DOHH2 (cell line): ENCODE measurements around the gene NRROS.

Experiments
- H3F3A ChIP-seq: fragments of 200-600 bp; sonication (generic), shearing (Covaris generic); 2 replicates; pipeline ENCODE4 v1.6.0; 2016; ENCODE audit warnings: antibody characterized with exemption, mild to moderate bottlenecking; ENCODE audit not compliant: control insufficient read depth, insufficient read depth
- H3K27ac ChIP-seq: fragments of 200-600 bp; sonication (generic); 2 replicates; pipeline ENCODE4 v1.5.1; 2014; ENCODE audit warnings: low read depth, mild to moderate bottlenecking, low read length, moderate library complexity
- H3K27me3 ChIP-seq: fragments of 200-600 bp; sonication (generic); 2 replicates; pipeline ENCODE4 v1.6.1; 2014; ENCODE audit warnings: mild to moderate bottlenecking, low read length, mixed read lengths; ENCODE audit not compliant: control insufficient read depth
- H3K36me3 ChIP-seq: fragments of 200-600 bp; sonication (generic); 2 replicates; pipeline ENCODE4 v1.6.1; 2014; ENCODE audit warnings: mild to moderate bottlenecking, low read length, moderate library complexity, mixed read lengths; ENCODE audit not compliant: control insufficient read depth
- H3K4me1 ChIP-seq: fragments of 200-600 bp; sonication (generic); 2 replicates; pipeline ENCODE4 v1.6.1; 2014; ENCODE audit warnings: mild to moderate bottlenecking, low read length, mixed read lengths; ENCODE audit not compliant: control insufficient read depth
- H3K4me2 ChIP-seq: fragments of 200-600 bp; sonication (generic); 2 replicates; pipeline ENCODE4 v1.6.0; 2014; ENCODE audit warnings: mild to moderate bottlenecking, low read length, moderate library complexity
- H3K4me3 ChIP-seq: fragments of 200-600 bp; sonication (generic); 2 replicates; pipeline ENCODE4 v1.5.1; 2014; ENCODE audit warnings: mild to moderate bottlenecking, low read length, mixed read lengths
- H3K79me2 ChIP-seq: fragments of 200-600 bp; sonication (generic); 2 replicates; pipeline ENCODE4 v1.6.1; 2014; ENCODE audit warnings: mild to moderate bottlenecking, low read length, mixed read lengths; ENCODE audit not compliant: control insufficient read depth
- H3K9me2 ChIP-seq: fragments of 200-600 bp; sonication (generic); replicated peaks from 2 replicates; pipeline ENCODE4 v1.6.1; 2014; ENCODE audit warnings: mild to moderate bottlenecking, low read length, mixed read lengths; ENCODE audit not compliant: control insufficient read depth
- H3K9me3 ChIP-seq: fragments of 200-600 bp; sonication (generic); 2 replicates; pipeline ENCODE4 v1.6.1; 2014; ENCODE audit warnings: antibody characterized with exemption, low read length, mixed read lengths; ENCODE audit not compliant: control insufficient read depth, insufficient read depth
- H4K20me1 ChIP-seq: fragments of 200-600 bp; sonication (generic); 2 replicates; pipeline ENCODE4 v1.6.0; 2014; ENCODE audit warnings: low read depth, mild to moderate bottlenecking, antibody characterized with exemption, low read length, moderate library complexity; ENCODE audit not compliant: control insufficient read depth, insufficient read depth
- CTCF ChIP-seq: fragments of 200-600 bp; sonication (generic); IDR thresholded peaks from one replicate; pipeline ENCODE4 v1.5.1; 2014; ENCODE audit warnings: antibody characterized with exemption, mild to moderate bottlenecking, low read depth, low read length; ENCODE audit not compliant: poor library complexity, severe bottlenecking
- EZH2phosphoT487 ChIP-seq: fragments of 200-600 bp; sonication (generic); IDR thresholded peaks from 2 replicates; pipeline ENCODE4 v1.6.1; 2017; ENCODE audit warnings: borderline replicate concordance, mild to moderate bottlenecking, antibody characterized with exemption, low read length, moderate library complexity, mixed read lengths

The NRROS gene

GRCh38 chr3:196645897-196646665 is 6.6 kb downstream of the NRROS start:
- no peak overlapping the region for H3K27ac ChIP-seq
- no peaks in the 10 kb centered on the region for H4K20me1 ChIP-seq
- H3K4me3 ChIP-seq, result no peak overlapping the region
- H3K4me1 ChIP-seq, result peaks cover 24% of the 10 kb centered on the region
- H3K27me3 ChIP-seq, result peaks cover 50% of the 10 kb centered on the region
- H3K9me3 ChIP-seq, result no peaks in the 10 kb centered on the region
- no peaks in the 10 kb centered on the region for H3F3A ChIP-seq
- no peaks in the 10 kb centered on the region for H3K9me2 ChIP-seq
- H3K36me3 ChIP-seq, result no peaks in the 10 kb centered on the region
- H3K79me2 ChIP-seq, result no peaks in the 10 kb centered on the region
- H3K4me2 ChIP-seq, result no peak overlapping the region
- TF ChIP-seq CTCF, result no peak
- TF ChIP-seq EZH2phosphoT487, result no peak

DNA sequence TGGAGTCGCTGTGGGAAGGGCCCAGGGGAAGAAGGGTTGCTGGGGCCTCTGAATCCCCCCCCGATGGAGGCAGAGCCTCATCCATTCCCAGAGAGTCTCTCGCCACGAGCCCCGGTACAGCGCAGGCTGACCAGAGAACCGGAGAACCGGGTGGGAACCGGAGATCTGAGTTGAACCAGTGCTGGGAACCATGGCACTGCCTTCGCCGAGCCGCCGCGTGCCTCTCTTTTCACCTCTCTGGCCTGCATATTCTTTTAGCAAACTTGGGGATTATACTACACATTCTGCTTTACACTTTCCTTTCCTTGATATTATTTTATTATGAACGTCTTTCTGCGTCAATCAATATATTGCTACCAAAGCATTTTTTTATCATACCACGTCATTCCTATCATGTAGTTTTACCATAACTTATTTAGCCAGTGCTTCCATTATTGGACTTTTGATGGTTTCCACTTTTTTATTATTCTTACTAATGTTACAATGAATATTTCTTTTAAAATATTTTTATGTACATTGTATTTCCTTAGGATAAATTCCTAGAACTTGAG is 7.2 kb downstream of the NRROS start:
- no peak overlapping the region for H3K27ac ChIP-seq
- no peak overlapping the region for H3K4me3 ChIP-seq
- H4K20me1 ChIP-seq, result no peaks in the 10 kb centered on the region
- H3K4me1 ChIP-seq, result peaks cover 21% of the 10 kb centered on the region
- no peaks in the 10 kb centered on the region for H3K36me3 ChIP-seq
- no peaks in the 10 kb centered on the region for H3F3A ChIP-seq
- no peak overlapping the region for H3K4me2 ChIP-seq
- H3K9me2 ChIP-seq, result no peaks in the 10 kb centered on the region
- no peaks in the 10 kb centered on the region for H3K9me3 ChIP-seq
- H3K27me3 ChIP-seq, result peaks cover 44% of the 10 kb centered on the region
- H3K79me2 ChIP-seq, result no peaks in the 10 kb centered on the region
- TF ChIP-seq EZH2phosphoT487, result no peak
- no peak for TF ChIP-seq CTCF

DNA sequence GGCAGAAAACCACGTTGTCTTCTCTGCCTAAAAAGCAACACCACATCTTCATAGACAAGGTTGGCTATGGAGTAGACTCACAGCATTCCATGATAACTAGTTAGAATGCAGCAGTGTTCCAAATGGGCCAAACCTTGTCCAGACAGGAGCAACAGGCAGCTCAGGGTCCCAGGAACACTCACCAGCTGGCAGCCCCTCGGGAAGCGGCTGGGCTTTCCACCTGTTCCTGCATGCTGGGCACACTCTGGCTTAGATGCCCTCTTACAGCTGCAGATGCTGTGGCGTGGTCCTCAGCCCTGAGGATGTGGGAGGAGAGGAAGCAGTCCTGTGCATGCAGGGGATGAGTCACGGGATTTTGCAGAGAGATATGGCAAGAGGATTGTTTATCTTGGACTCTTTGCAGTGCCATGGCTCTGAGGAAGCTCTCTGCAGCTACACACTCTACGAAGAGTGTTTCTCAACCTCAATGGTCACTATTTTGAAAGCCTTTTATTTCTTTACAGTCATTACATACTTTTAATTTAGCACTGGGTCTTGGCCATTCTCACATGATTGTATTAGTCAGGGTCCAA is 11.3 kb downstream of the NRROS start:
- TF ChIP-seq EZH2phosphoT487, result no peak
- TF ChIP-seq CTCF, result no peak
- Histone ChIP-seq H3K4me2 (no peak overlapping the region), H4K20me1 (no peaks in the 10 kb centered on the region), H3K4me3 (no peak overlapping the region), H3K9me3 (no peaks in the 10 kb centered on the region), H3K36me3 (no peaks in the 10 kb centered on the region), H3K79me2 (no peaks in the 10 kb centered on the region), H3F3A (no peaks in the 10 kb centered on the region), H3K9me2 (no peaks in the 10 kb centered on the region), H3K27me3 (peaks cover 35% of the 10 kb centered on the region), H3K27ac (no peak overlapping the region), H3K4me1 (no peaks in the 10 kb centered on the region)
